Hepatocyte (in vitro differentiated cells): ENCODE results near the gene STK32C. TPM values are rescaled to one million over a fixed set of nuclear protein-coding genes. Genes with fewer than 3 reads are reported as not detected.

Experiments
- DNase-seq: peaks from one replicate; pipeline ENCODE4 v3.0.0-alpha.2; 2016; ENCODE audit warnings: low spot score
- H2AFZ ChIP-seq: fragments of 200-600 bp; sonication (generic); 2 replicates; pipeline ENCODE4 v1.6.0; 2016; ENCODE audit warnings: antibody characterized with exemption, mild to moderate bottlenecking
- H3K27ac ChIP-seq: fragments of 200-600 bp; sonication (generic); 2 replicates; pipeline ENCODE4 v1.5.1; 2016; ENCODE audit warnings: mild to moderate bottlenecking
- H3K27me3 ChIP-seq: fragments of 200-600 bp; sonication (generic); 2 replicates; pipeline ENCODE4 v1.6.1; 2016
- H3K36me3 ChIP-seq: fragments of 200-600 bp; sonication (generic); replicated peaks from 2 replicates; pipeline ENCODE4 v1.5.1; 2016; ENCODE audit warnings: low read depth; ENCODE audit not compliant: insufficient read depth
- H3K4me1 ChIP-seq: fragments of 200-600 bp; sonication (generic); 2 replicates; pipeline ENCODE4 v1.5.1; 2016; ENCODE audit warnings: mild to moderate bottlenecking, moderate library complexity; ENCODE audit not compliant: insufficient read depth
- H3K4me2 ChIP-seq: fragments of 200-600 bp; sonication (generic); 2 replicates; pipeline ENCODE4 v1.6.0; 2016
- H3K4me3 ChIP-seq: fragments of 200-600 bp; sonication (generic); 2 replicates; pipeline ENCODE4 v1.5.1; 2016; ENCODE audit warnings: mild to moderate bottlenecking
- H3K79me2 ChIP-seq: fragments of 200-600 bp; sonication (generic); 2 replicates; pipeline ENCODE4 v1.6.0; 2017; ENCODE audit warnings: mild to moderate bottlenecking
- H3K9me2 ChIP-seq: fragments of 200-600 bp; sonication (generic); replicated peaks from 2 replicates; pipeline ENCODE4 v1.6.0; 2017; ENCODE audit warnings: mild to moderate bottlenecking; ENCODE audit not compliant: insufficient read depth
- H3K9me3 ChIP-seq: fragments of 200-600 bp; sonication (generic); 2 replicates; pipeline ENCODE4 v1.5.1; 2016; ENCODE audit warnings: low read depth, mild to moderate bottlenecking
- H4K20me1 ChIP-seq: fragments of 200-600 bp; sonication (generic); 2 replicates; pipeline ENCODE4 v1.6.0; 2016; ENCODE audit warnings: mild to moderate bottlenecking; ENCODE audit not compliant: insufficient read depth, poor library complexity, severe bottlenecking
- CTCF ChIP-seq: fragments of 200-600 bp; sonication (generic); IDR thresholded peaks from 2 replicates; pipeline ENCODE4 v1.5.1; 2016; ENCODE audit warnings: antibody characterized with exemption, mild to moderate bottlenecking; ENCODE audit not compliant: poor library complexity
- EZH2 ChIP-seq: fragments of 200-600 bp; sonication (generic); IDR thresholded peaks from 2 replicates; pipeline ENCODE4 v1.6.1; 2016; ENCODE audit warnings: antibody characterized with exemption, mild to moderate bottlenecking, borderline replicate concordance
- EZH2phosphoT487 ChIP-seq: fragments of 200-600 bp; sonication (generic); IDR thresholded peaks from one replicate; pipeline ENCODE4 v1.6.1; 2018; ENCODE audit warnings: antibody characterized with exemption, mild to moderate bottlenecking, low read depth, moderate library complexity; ENCODE audit not compliant: unreplicated experiment, severe bottlenecking
- WGBS: methylation state at CpG from one replicate; pipeline ENCODE4 v1.1.6; 2016; ENCODE audit warnings: low lambda C conversion rate; ENCODE audit errors: missing lambda C conversion rate; 5-methylcytosine and 5-hydroxymethylcytosine counted together
- polyA plus RNA-seq: library from polyadenylated mRNA; unstranded; fragments of >200 nt; fragmentation: Nextera tagmentation; extraction: Ambion mirVana; gene quantifications from 2 replicates; pipeline ENCODE4 v1.2.1, GENCODE V29; 2016
- total RNA-seq: library from RNA; depleted of rRNA; stranded (reverse); fragments of >200 nt; gene quantifications from 2 replicates; pipeline ENCODE4 v1.2.3, GENCODE V29; 2014

Gene STK32C
- total and polyA plus RNA-seq, 2 experiments from 2014 or later, result 7.9 to 12.2 TPM

- H3K27me3 ChIP-seq, result peaks cover 30% of the 10 kb centered on the region
- no peaks in the 10 kb centered on the region for H3K9me3 ChIP-seq
- no peak for DNase-seq
- no peak overlapping the region for H3K4me3 ChIP-seq
- TF ChIP-seq EZH2 (no peak), CTCF (no peak), EZH2phosphoT487 (no peak)
- peaks cover 2% of the 10 kb centered on the region for H3K4me1 ChIP-seq
- H4K20me1 ChIP-seq, result no peaks in the 10 kb centered on the region
- no peak overlapping the region for H2AFZ ChIP-seq
- no peak overlapping the region for H3K4me2 ChIP-seq
- H3K9me2 ChIP-seq, result no peaks in the 10 kb centered on the region
- no peaks in the 10 kb centered on the region for H3K79me2 ChIP-seq
- H3K36me3 ChIP-seq, result no peaks in the 10 kb centered on the region
- 86% methylated on average over 21 of the region's 21 CpGs for WGBS
- H3K27ac ChIP-seq, result no peak overlapping the region
These were observed 4.2 kb downstream of the STK32C start for GRCh38 chr10:132303361-132304115.

- WGBS, result 85% methylated on average over 29 of the region's 29 CpGs
- H3K27me3 ChIP-seq, result peaks cover 30% of the 10 kb centered on the region
- no peak overlapping the region for H2AFZ ChIP-seq
- no peaks in the 10 kb centered on the region for H3K9me3 ChIP-seq
- no peaks in the 10 kb centered on the region for H3K9me2 ChIP-seq
- no peaks in the 10 kb centered on the region for H4K20me1 ChIP-seq
- no peak overlapping the region for H3K4me3 ChIP-seq
- no peaks in the 10 kb centered on the region for H3K36me3 ChIP-seq
- no peaks in the 10 kb centered on the region for H3K79me2 ChIP-seq
- no peak overlapping the region for H3K27ac ChIP-seq
- no peak for TF ChIP-seq CTCF
- no peak for TF ChIP-seq EZH2
- TF ChIP-seq EZH2phosphoT487, result no peak
- DNase-seq, result no peak
- no peaks in the 10 kb centered on the region for H3K4me1 ChIP-seq
- no peak overlapping the region for H3K4me2 ChIP-seq
These were observed 5.1 kb downstream of the STK32C start for GRCh38 chr10:132302421-132303310.

- no peak overlapping the region for H2AFZ ChIP-seq
- no peaks in the 10 kb centered on the region for H3K36me3 ChIP-seq
- no peaks in the 10 kb centered on the region for H3K4me1 ChIP-seq
- no peak overlapping the region for H3K4me2 ChIP-seq
- no peak overlapping the region for H3K27ac ChIP-seq
- no peak overlapping the region for H3K4me3 ChIP-seq
- no peaks in the 10 kb centered on the region for H3K9me3 ChIP-seq
- no peaks in the 10 kb centered on the region for H3K9me2 ChIP-seq
- H3K79me2 ChIP-seq, result no peaks in the 10 kb centered on the region
- DNase-seq, result no peak
- H3K27me3 ChIP-seq, result peaks cover 29% of the 10 kb centered on the region
- 89% methylated on average over 36 of the region's 38 CpGs for WGBS
- no peaks in the 10 kb centered on the region for H4K20me1 ChIP-seq
- TF ChIP-seq EZH2phosphoT487 (no peak), CTCF (no peak), EZH2 (no peak)
These were observed 6.1 kb downstream of the STK32C start for GRCh38 chr10:132301371-132302330.
